Ammon's horn (tissue), 1 donor: Measurements from ENCODE around the gene LIF.

ENCODE experiments used
- DNase-seq: peaks from one replicate; pipeline ENCODE4 v3.0.0-alpha.2; 2016; ENCODE audit warnings: low spot score

The LIF gene

GRCh38 chr22:30284172-30284571 is 37.6 kb upstream of the LIF start:
- no peak for DNase-seq

GRCh38 chr22:30283342-30283741 is 36.8 kb upstream of the LIF start:
- no peak for DNase-seq

- no peak for DNase-seq
Measured at GRCh38 chr22:30282616-30283046, 36.1 kb upstream of the LIF start.

- no peak for DNase-seq
Measured at GRCh38 chr22:30280505-30280904, 33.9 kb upstream of the LIF start.

GRCh38 chr22:30279932-30280331 is 33.4 kb upstream of the LIF start:
- DNase-seq, result no peak

- peak; percentile 63 for DNase-seq
Measured at GRCh38 chr22:30279046-30279788, 32.7 kb upstream of the LIF start.

GRCh38 chr22:30277547-30278344 is 31.2 kb upstream of the LIF start:
- DNase-seq, result no peak

- DNase-seq, result no peak
Measured at GRCh38 chr22:30276039-30276438, 29.5 kb upstream of the LIF start.

- DNase-seq, result no peak
Measured at GRCh38 chr22:30275625-30276024, 29.1 kb upstream of the LIF start.

GRCh38 chr22:30274437-30274812 is 27.9 kb upstream of the LIF start:
- no peak for DNase-seq

- no peak for DNase-seq
Measured at GRCh38 chr22:30273711-30274436, 27.3 kb upstream of the LIF start.

GRCh38 chr22:30272781-30273601 is 26.4 kb upstream of the LIF start:
- DNase-seq, result no peak

GRCh38 chr22:30270832-30271231 is 24.3 kb upstream of the LIF start:
- DNase-seq, result peak; percentile 79

GRCh38 chr22:30268331-30268730 is 21.8 kb upstream of the LIF start:
- no peak for DNase-seq

GRCh38 chr22:30267382-30268302 is 21.1 kb upstream of the LIF start:
- no peak for DNase-seq

- DNase-seq, result no peak
Measured at GRCh38 chr22:30266445-30267381, 20.2 kb upstream of the LIF start, which contains the start of gene OSM. TSS of gene OSM (minus strand) at chr22:30266851. CDS start at chr22:30266799, 52 bp downstream.

- DNase-seq, result peak; percentile 59
Measured at GRCh38 chr22:30265823-30266444, 19.4 kb upstream of the LIF start.

GRCh38 chr22:30265131-30265720 is 18.7 kb upstream of the LIF start:
- no peak for DNase-seq

- no peak for DNase-seq
Measured at GRCh38 chr22:30263883-30264282, 17.3 kb upstream of the LIF start.
